Measurements from ENCODE around the gene ARVCF.

GRCh38 chr22:19967850-19968449 lies 48.7 kb downstream of the ARVCF start:
- TF ChIP-seq CTCF (IDR thresholded peaks at IDR 0.05): no peak
- TF ChIP-seq POLR2A (IDR thresholded peaks at IDR 0.05): no peak
